DOHH2 (cell line): Measurements from ENCODE around the gene WDR27.

Experiments used
- H3F3A ChIP-seq: fragments of 200-600 bp; sonication (generic), shearing (Covaris generic); 2 replicates; pipeline ENCODE4 v1.6.0; 2016; ENCODE audit warnings: antibody characterized with exemption, mild to moderate bottlenecking; ENCODE audit not compliant: control insufficient read depth, insufficient read depth
- H3K27ac ChIP-seq: fragments of 200-600 bp; sonication (generic); 2 replicates; pipeline ENCODE4 v1.5.1; 2014; ENCODE audit warnings: low read depth, mild to moderate bottlenecking, low read length, moderate library complexity
- H3K27me3 ChIP-seq: fragments of 200-600 bp; sonication (generic); 2 replicates; pipeline ENCODE4 v1.6.1; 2014; ENCODE audit warnings: mild to moderate bottlenecking, low read length, mixed read lengths; ENCODE audit not compliant: control insufficient read depth
- H3K36me3 ChIP-seq: fragments of 200-600 bp; sonication (generic); 2 replicates; pipeline ENCODE4 v1.6.1; 2014; ENCODE audit warnings: mild to moderate bottlenecking, low read length, moderate library complexity, mixed read lengths; ENCODE audit not compliant: control insufficient read depth
- H3K4me1 ChIP-seq: fragments of 200-600 bp; sonication (generic); 2 replicates; pipeline ENCODE4 v1.6.1; 2014; ENCODE audit warnings: mild to moderate bottlenecking, low read length, mixed read lengths; ENCODE audit not compliant: control insufficient read depth
- H3K4me2 ChIP-seq: fragments of 200-600 bp; sonication (generic); 2 replicates; pipeline ENCODE4 v1.6.0; 2014; ENCODE audit warnings: mild to moderate bottlenecking, low read length, moderate library complexity
- H3K4me3 ChIP-seq: fragments of 200-600 bp; sonication (generic); 2 replicates; pipeline ENCODE4 v1.5.1; 2014; ENCODE audit warnings: mild to moderate bottlenecking, low read length, mixed read lengths
- H3K79me2 ChIP-seq: fragments of 200-600 bp; sonication (generic); 2 replicates; pipeline ENCODE4 v1.6.1; 2014; ENCODE audit warnings: mild to moderate bottlenecking, low read length, mixed read lengths; ENCODE audit not compliant: control insufficient read depth
- H3K9me2 ChIP-seq: fragments of 200-600 bp; sonication (generic); replicated peaks from 2 replicates; pipeline ENCODE4 v1.6.1; 2014; ENCODE audit warnings: mild to moderate bottlenecking, low read length, mixed read lengths; ENCODE audit not compliant: control insufficient read depth
- H3K9me3 ChIP-seq: fragments of 200-600 bp; sonication (generic); 2 replicates; pipeline ENCODE4 v1.6.1; 2014; ENCODE audit warnings: antibody characterized with exemption, low read length, mixed read lengths; ENCODE audit not compliant: control insufficient read depth, insufficient read depth
- H4K20me1 ChIP-seq: fragments of 200-600 bp; sonication (generic); 2 replicates; pipeline ENCODE4 v1.6.0; 2014; ENCODE audit warnings: low read depth, mild to moderate bottlenecking, antibody characterized with exemption, low read length, moderate library complexity; ENCODE audit not compliant: control insufficient read depth, insufficient read depth
- EZH2phosphoT487 ChIP-seq: fragments of 200-600 bp; sonication (generic); IDR thresholded peaks from 2 replicates; pipeline ENCODE4 v1.6.1; 2017; ENCODE audit warnings: borderline replicate concordance, mild to moderate bottlenecking, antibody characterized with exemption, low read length, moderate library complexity, mixed read lengths
- TF ChIP-seq, protein P1 (sequence below): fragments of 200-600 bp; sonication (generic); IDR thresholded peaks from one replicate; pipeline ENCODE4 v1.5.1; 2014; ENCODE audit warnings: antibody characterized with exemption, mild to moderate bottlenecking, low read depth, low read length; ENCODE audit not compliant: poor library complexity, severe bottlenecking

The WDR27 gene

GRCh38 chr6:169409742-169410312 lies 292.0 kb downstream of the WDR27 start:
- H3K4me2 ChIP-seq, result no peak overlapping the region

DNA sequence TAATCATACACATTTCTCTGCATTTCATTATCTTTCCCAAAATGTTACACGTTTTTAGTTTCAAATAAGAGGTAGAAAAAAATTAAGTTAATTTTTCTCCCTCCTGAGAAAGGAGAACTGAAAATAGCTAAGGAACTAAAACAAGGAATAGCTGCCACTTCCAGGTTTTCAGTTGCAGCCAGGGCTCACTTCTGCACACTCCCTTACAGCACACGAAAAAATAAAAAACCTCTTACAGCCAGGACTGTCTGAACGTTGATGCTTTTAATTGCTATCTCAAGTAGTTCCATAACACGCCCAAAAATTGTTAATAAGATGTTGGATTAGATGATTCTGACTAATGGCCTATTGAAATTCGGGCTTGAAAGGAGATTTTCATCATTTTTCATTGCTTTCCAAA lies 294.5 kb downstream of the WDR27 start:
- Histone ChIP-seq H3K9me2 (no peaks in the 10 kb centered on the region), H3K27ac (no peak overlapping the region), H3K9me3 (no peaks in the 10 kb centered on the region), H3K4me1 (no peaks in the 10 kb centered on the region), H3F3A (no peaks in the 10 kb centered on the region), H3K36me3 (no peaks in the 10 kb centered on the region), H3K4me2 (no peak overlapping the region), H3K79me2 (no peaks in the 10 kb centered on the region), H3K4me3 (no peak overlapping the region), H3K27me3 (no peaks in the 10 kb centered on the region), H4K20me1 (no peaks in the 10 kb centered on the region)
- TF ChIP-seq, protein P1, sequence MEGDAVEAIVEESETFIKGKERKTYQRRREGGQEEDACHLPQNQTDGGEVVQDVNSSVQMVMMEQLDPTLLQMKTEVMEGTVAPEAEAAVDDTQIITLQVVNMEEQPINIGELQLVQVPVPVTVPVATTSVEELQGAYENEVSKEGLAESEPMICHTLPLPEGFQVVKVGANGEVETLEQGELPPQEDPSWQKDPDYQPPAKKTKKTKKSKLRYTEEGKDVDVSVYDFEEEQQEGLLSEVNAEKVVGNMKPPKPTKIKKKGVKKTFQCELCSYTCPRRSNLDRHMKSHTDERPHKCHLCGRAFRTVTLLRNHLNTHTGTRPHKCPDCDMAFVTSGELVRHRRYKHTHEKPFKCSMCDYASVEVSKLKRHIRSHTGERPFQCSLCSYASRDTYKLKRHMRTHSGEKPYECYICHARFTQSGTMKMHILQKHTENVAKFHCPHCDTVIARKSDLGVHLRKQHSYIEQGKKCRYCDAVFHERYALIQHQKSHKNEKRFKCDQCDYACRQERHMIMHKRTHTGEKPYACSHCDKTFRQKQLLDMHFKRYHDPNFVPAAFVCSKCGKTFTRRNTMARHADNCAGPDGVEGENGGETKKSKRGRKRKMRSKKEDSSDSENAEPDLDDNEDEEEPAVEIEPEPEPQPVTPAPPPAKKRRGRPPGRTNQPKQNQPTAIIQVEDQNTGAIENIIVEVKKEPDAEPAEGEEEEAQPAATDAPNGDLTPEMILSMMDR, result no peak
- TF ChIP-seq EZH2phosphoT487, result no peak

More at GRCh38 chr6:169409742-169410312, 292.0 kb downstream of the WDR27 start:
- no peaks in the 10 kb centered on the region for H3K36me3 ChIP-seq
- H3K27me3 ChIP-seq, result no peaks in the 10 kb centered on the region
- no peaks in the 10 kb centered on the region for H4K20me1 ChIP-seq
- no peak overlapping the region for H3K4me3 ChIP-seq
- H3K4me1 ChIP-seq, result no peaks in the 10 kb centered on the region
- no peaks in the 10 kb centered on the region for H3K9me3 ChIP-seq
- no peaks in the 10 kb centered on the region for H3K9me2 ChIP-seq
- no peak for TF ChIP-seq EZH2phosphoT487
- TF ChIP-seq, protein P1, result no peak
- no peaks in the 10 kb centered on the region for H3F3A ChIP-seq
- H3K79me2 ChIP-seq, result no peaks in the 10 kb centered on the region
- H3K27ac ChIP-seq, result no peak overlapping the region
